ENCODE results near the gene NTM.

The NTM gene

GRCh38 chr11:131909426-131910177, 539.2 kb downstream of the NTM start:
- DNase-seq: peak; percentile 44

DNA sequence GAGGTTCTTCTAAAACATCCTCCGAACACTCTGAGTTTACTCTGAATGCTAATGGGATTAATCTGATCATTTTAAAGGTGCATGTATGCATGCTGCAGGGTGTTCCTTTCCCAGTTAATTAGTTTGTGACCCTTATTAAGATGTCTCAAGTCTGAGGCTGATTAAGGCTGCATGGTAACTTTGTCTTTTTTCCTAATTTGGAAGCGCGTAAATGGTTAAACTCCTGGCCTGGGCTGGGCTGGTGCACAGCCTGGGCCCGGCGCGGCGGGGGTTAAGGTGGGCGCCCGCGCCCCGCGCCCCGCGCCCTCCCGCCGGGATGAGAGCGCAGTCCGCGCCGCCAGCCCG, 539.7 kb downstream of the NTM start:
- DNase-seq: no peak

GRCh38 chr11:131910523-131911387, 540.3 kb downstream of the NTM start:
- peak; percentile 86 for DNase-seq

DNA sequence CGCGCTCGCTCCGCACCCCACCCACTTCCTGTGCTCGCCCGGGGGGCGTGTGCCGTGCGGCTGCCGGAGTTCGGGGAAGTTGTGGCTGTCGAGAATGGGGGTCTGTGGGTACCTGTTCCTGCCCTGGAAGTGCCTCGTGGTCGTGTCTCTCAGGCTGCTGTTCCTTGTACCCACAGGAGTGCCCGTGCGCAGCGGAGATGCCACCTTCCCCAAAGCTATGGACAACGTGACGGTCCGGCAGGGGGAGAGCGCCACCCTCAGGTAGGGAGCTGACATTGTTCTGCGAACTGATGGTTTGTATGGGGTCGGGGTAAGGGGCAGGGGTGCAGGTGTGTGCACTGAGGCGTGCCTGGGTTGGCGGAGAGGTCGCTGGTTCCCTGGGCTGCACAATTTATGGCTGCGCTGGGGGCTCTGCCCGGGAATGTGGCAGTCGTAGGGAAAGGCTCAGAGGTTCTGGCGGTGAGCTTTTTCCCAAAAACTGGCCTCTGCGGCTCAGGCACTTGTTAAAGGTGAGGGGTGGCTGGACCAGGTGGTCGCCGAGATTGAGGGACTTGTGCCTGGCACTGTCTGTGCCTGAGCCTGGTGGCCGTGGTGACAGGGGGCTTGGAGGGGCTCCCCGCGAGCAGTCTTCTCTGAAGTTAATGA, 541.1 kb downstream of the NTM start:
- DNase-seq: peak; percentile 82

GRCh38 chr11:131912134-131912533, 541.7 kb downstream of the NTM start:
- DNase-seq: peak; percentile 60

DNA sequence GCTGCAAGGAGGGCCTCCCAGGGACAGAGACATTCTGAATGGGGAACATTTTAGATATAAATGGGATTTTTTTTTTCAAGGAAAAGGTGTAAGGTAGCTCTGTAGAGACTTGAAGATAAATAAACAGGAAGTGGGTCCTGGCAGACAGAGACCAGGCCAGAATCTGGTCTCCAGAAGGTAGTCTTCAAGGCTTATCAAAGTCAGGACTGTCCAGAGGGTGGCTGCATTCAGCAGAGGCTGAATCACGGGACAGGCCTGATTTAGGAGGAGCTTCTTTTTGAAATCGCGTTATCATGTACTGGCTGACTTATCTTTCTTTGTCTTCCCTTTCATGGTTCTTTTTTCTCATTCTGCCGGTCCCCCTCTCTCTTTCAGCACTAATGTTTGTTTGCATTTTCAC, 542.9 kb downstream of the NTM start:
- no peak for DNase-seq

GRCh38 chr11:131914361-131914774, 544.0 kb downstream of the NTM start:
- peak; percentile 57 for DNase-seq

DNA sequence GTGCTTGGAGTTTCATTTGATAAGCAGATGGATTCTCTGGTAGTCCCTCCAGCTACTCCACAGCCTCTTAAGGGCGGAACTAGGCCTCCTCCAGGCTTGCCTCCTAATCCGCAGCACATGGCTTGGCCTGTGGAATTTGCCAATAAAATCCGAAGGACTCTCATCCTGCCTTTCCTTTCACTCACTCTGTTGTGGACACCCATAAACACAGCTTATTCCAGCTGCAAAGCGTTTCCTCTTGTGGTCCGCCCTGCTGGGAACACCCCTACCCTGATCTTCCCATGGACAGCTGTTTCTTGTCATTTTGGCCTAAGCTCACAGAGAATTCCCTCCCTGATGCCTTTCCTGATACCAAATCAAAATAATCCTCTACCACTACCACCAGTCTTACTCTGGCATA, 546.2 kb downstream of the NTM start:
- no peak for DNase-seq

- no peak for DNase-seq
These were observed 547.4 kb downstream of the NTM start for GRCh38 chr11:131917634-131918384.

DNA sequence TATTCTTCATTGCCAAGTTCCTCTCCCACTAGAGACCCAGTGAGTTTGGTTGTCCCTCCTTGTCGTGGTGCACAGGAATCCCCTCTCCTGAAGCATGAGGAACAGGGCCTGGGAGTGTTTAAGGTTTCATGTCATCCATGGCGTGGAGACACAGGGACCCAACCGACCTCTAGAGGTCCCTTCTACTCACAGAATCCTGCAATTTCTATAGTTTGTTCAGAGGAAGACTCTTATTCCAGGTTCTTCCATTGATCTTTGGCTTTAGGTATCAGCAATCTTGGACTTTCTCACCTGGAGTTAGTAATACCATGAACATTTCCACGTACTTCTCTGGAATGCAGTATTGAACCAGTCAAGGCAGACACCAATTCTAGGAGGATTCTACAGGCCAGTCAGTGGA, 548.2 kb downstream of the NTM start:
- no peak for DNase-seq

GRCh38 chr11:131922220-131922619, 551.8 kb downstream of the NTM start:
- no peak for DNase-seq

GRCh38 chr11:131923309-131923708, 552.9 kb downstream of the NTM start:
- DNase-seq: no peak

DNA sequence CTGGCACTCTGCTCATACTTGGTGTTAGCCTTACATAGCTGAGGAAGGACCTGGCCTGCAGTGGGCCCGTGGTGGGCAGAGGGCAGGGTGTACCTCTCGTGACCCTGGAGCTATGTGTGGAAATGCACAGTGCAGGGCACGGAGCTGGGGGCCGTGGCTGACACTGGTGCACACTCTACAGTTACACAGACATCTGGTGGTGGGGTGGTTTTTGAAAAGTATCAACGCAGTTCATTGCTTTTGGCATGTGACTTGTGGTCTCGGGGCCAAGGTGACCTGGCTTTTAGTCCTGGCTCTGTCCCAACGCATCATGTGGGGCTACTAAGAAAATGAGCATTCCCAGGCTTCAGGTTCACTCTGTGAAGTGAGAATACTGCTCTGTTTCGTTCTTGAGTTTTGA, 553.6 kb downstream of the NTM start:
- no peak for DNase-seq

GRCh38 chr11:131924457-131925201, 554.2 kb downstream of the NTM start:
- DNase-seq: no peak

- DNase-seq: no peak
These were observed 555.4 kb downstream of the NTM start for GRCh38 chr11:131925829-131926228.

- no peak for DNase-seq
These were observed 558.6 kb downstream of the NTM start for GRCh38 chr11:131928992-131929391.

DNA sequence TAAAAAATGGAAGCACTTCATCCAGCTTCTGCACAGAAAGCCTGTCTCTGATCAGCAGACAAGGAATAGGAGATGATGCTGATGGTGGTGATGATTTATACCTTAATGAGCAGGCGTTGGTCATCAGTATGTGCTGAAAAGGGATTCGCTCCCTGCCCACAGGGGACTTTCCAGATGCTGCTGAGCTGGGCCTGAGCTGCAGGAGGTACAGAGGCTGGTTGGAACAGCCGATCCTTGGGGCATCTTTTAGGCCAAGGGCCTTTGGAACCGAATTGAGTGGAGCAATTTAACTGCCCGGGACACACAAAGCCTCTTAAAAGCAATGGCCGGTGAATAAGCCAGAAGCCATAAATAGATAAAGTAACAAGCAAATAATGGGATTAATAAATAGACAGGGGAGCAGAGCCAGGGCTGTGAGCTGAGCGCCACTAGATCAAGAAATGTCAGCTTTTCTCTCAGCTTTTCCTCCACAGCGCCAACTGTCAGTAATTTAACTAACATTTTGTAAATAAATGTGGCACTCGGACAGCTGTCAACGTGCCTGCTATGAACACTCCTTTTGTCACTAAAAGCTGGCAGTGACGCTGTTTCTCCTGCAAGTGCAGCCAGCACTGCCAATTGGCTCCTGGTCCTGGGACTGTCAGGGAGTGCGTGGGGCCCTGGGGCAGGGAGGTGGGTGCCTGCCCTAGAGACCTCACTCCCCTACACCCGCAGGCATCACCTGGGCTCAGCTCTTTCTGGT, 562.3 kb downstream of the NTM start:
- peak; percentile 28 for DNase-seq

- peak; percentile 53 for DNase-seq
These were observed 563.6 kb downstream of the NTM start for GRCh38 chr11:131934006-131934405.

- no peak for DNase-seq
These were observed 567.9 kb downstream of the NTM start for GRCh38 chr11:131938351-131938751.

DNA sequence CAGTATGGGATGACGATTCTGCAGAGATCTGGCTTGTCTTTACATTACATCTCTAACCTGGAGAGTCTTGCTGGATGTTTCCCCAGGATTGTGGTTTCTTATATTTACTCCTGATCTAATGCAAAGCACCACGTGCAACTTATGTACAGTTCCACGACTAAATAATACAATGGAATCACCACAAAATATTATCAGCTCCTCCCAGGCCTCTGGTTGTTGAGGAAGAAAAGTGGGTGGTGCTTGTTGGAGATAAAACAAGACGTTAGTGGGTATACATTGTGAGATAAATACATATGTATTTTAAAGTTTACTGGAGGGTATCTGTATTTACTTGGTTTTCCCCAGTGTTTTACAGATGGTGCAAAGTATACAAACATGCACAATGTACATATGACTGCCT, 569.7 kb downstream of the NTM start:
- DNase-seq: no peak

- no peak for DNase-seq
These were observed 572.5 kb downstream of the NTM start for GRCh38 chr11:131942878-131943277.

GRCh38 chr11:131943295-131943694, 572.9 kb downstream of the NTM start:
- DNase-seq: peak; percentile 88
